Peyer's patch (tissue), 4 donors: ENCODE data around the gene GDF3. TPM values are rescaled to one million over a fixed set of nuclear protein-coding genes. Genes with fewer than 3 reads are reported as not detected.

Experiments used
- DNase-seq, 3 donors: peaks; one replicate each; pipeline ENCODE4 v3.0.0-alpha.2; 2017 to 2019
- H3K27ac ChIP-seq, 4 donors: fragments of 200-600 bp; sonication (generic); one replicate each; pipeline ENCODE4 v1.5.1; 2016 to 2019
- H3K27me3 ChIP-seq, 2 donors: fragments of 200-600 bp; sonication (generic); one replicate each; pipeline ENCODE4 v1.5.1; 2019
- H3K36me3 ChIP-seq, 3 donors: fragments of 200-600 bp; sonication (generic); one replicate each; pipeline ENCODE4 v1.5.1; 2016 to 2019
- H3K4me1 ChIP-seq, 4 donors: fragments of 200-600 bp; sonication (generic); one replicate each; pipeline ENCODE4 v1.5.1; 2016 to 2019
- H3K4me3 ChIP-seq, 4 donors: fragments of 200-600 bp; sonication (generic); 1 replicate in 3 of 4; 2 replicates in 1 of 4; pipeline ENCODE4 v1.5.1; 2016 to 2019; ENCODE audit warnings: mild to moderate bottlenecking in 1 of 4
- H3K9me3 ChIP-seq, 4 donors: fragments of 200-600 bp; sonication (generic); one replicate each; pipeline ENCODE4 v1.5.1; 2016 to 2019; ENCODE audit warnings: mild to moderate bottlenecking in 1 of 4
- POLR2A ChIP-seq, 2 donors: fragments of 450-650 bp; IDR thresholded peaks; one replicate each; pipeline ENCODE4 v1.5.1; 2017; ENCODE audit warnings: antibody characterized with exemption in 2 of 2, mild to moderate bottlenecking in 2 of 2, moderate library complexity in 2 of 2
- total RNA-seq, 4 donors: library from RNA; depleted of rRNA; stranded (reverse); fragments of >200 nt; gene quantifications; one replicate each; pipeline ENCODE4 v1.1.0, GENCODE V29; 2016
- TF ChIP-seq, protein P1 (sequence below), 6 experiments: fragments of 450-650 bp in 4 of 6; fragments of 200-600 bp in 2 of 6; sonication (generic) in 1 of 6; IDR thresholded peaks; one replicate each; pipeline ENCODE4 v1.5.1; 2017 to 2019; ENCODE audit warnings: antibody characterized with exemption in 6 of 6, mild to moderate bottlenecking in 3 of 6, moderate library complexity in 1 of 6

The GDF3 gene
- total RNA-seq, 4 donors from 2014 or later = not detected

DNA sequence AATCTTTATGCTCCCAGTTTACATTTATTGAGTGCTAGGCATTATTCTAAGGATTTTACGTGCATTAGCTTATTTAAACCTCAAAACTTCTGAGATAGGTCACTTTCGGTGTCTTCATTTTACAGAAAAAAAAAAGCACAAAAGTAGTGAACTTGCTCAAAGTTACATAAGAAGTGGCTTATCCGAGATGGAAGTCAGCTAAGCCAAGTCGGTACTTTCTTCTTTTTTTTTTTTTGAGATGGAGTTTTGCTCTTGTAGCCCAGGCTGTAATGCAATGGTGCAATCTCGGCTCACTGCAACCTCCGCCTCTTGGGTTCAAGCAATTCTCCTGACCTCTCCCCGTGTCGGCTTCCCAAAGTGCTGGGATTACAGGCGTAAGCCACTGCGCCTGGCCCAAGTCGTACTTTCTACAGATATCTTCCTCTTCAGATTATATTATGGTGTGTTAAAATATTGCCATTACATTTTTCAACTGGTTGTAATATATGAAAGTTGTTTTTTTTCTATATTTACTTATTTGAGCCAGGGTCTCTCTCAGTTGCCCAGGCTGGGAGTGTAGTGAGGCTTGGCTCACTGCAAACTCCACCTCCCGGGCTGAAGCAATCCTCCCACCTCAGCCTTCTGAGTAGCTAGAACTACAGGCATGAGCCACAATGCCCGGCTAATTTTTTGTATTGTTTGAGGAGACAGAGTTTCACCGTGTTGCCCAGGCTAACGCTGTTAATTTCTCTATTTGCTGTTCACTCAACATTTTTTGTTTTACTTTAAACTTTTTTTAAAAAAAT is 24.6 kb upstream of the GDF3 start:
- H3K27me3 ChIP-seq = no peaks in the 10 kb centered on the region
- DNase-seq = no peak
- no peak overlapping the region for H3K4me3 ChIP-seq
- no peak for TF ChIP-seq POLR2A (IDR thresholded peaks at IDR 0.05)
- TF ChIP-seq, protein P1, sequence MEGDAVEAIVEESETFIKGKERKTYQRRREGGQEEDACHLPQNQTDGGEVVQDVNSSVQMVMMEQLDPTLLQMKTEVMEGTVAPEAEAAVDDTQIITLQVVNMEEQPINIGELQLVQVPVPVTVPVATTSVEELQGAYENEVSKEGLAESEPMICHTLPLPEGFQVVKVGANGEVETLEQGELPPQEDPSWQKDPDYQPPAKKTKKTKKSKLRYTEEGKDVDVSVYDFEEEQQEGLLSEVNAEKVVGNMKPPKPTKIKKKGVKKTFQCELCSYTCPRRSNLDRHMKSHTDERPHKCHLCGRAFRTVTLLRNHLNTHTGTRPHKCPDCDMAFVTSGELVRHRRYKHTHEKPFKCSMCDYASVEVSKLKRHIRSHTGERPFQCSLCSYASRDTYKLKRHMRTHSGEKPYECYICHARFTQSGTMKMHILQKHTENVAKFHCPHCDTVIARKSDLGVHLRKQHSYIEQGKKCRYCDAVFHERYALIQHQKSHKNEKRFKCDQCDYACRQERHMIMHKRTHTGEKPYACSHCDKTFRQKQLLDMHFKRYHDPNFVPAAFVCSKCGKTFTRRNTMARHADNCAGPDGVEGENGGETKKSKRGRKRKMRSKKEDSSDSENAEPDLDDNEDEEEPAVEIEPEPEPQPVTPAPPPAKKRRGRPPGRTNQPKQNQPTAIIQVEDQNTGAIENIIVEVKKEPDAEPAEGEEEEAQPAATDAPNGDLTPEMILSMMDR (IDR thresholded peaks at IDR 0.05) = no peak
- no peaks in the 10 kb centered on the region for H3K4me1 ChIP-seq
- H3K36me3 ChIP-seq = no peaks in the 10 kb centered on the region
- no peaks in the 10 kb centered on the region for H3K9me3 ChIP-seq
- H3K27ac ChIP-seq = no peak overlapping the region

DNA sequence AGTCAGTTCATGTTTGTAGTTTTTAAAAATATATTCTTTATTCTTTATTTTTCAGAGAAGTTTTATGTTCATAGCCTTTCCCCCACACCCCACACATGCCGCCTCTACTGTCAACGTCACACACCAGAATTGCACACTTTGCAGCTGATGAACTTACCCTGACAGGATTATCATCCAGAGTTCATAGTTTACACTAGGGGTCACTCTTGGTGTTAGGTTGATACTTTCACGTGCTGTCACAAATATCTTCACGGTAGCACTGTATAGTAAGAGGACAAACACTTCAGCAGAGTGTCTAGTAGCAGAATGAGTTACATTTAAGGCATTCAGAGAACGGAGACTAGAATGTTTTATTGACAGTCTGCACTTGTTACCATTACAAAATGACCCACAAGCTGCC is 20.8 kb upstream of the GDF3 start:
- no peak for DNase-seq
- H3K4me3 ChIP-seq = no peak overlapping the region
- no peaks in the 10 kb centered on the region for H3K4me1 ChIP-seq
- no peaks in the 10 kb centered on the region for H3K27me3 ChIP-seq
- TF ChIP-seq, protein P1 (IDR thresholded peaks at IDR 0.05) = peak in 3 of 6 experiments; percentile 11 to 31 (median 18)
- no peak for TF ChIP-seq POLR2A (IDR thresholded peaks at IDR 0.05)
- no peaks in the 10 kb centered on the region for H3K9me3 ChIP-seq
- H3K36me3 ChIP-seq = no peaks in the 10 kb centered on the region
- no peak overlapping the region for H3K27ac ChIP-seq

DNA sequence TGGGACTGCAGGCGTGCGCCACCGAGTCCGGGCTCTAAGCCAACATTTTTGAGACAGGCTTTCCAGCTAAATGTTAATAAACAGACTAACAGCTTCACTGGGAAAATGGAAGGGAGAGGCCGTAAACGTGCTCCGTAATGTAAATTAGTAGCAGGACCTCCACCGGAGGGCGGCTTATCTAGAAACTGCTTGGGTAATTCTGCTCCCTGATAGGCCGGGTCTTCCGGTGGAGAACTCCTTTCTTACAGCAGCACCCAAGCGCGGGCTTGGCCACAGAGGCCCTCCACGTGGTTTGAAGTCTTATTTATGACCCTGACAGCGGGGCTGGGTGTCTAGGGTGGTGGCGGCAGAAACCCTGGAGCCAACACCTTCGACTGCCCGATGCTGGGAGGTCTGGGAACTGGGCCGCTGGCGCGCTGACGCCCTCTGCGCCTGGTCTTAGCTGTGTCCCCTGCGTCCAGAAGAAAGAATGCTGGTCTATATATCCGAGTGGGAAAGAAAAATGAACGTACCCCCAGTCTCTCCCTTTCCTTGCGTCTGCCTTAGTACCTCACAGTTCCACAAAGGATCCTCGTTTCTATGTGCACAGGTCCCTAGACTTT is 17.4 kb upstream of the GDF3 start:
- H3K27me3 ChIP-seq = no peaks in the 10 kb centered on the region
- no peak overlapping the region for H3K27ac ChIP-seq
- H3K9me3 ChIP-seq = no peaks in the 10 kb centered on the region
- H3K4me3 ChIP-seq = no peak overlapping the region
- no peak for TF ChIP-seq POLR2A (IDR thresholded peaks at IDR 0.05)
- TF ChIP-seq, protein P1 (IDR thresholded peaks at IDR 0.05) = no peak
- no peak for DNase-seq
- no peaks in the 10 kb centered on the region for H3K4me1 ChIP-seq
- no peaks in the 10 kb centered on the region for H3K36me3 ChIP-seq

DNA sequence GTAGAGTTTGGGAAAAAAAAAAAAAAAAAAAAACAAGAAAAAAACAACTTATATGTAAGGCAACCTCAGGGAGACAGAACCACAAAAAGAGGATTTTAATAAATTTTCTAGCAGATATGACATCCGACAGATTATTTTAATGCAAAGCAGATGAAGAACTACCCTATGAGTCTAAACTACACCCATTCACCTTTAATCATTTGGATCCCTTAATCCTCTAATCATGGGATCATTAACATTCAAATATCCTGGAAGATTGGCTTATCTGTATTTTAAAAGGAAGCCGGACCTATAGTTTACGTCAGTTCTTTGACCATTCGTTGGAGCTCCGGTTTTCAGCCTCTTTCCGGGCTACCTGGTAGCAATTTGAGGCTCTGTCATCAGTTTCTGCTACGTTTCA is 15.6 kb upstream of the GDF3 start, which contains the start of gene DPPA3:
Gene DPPA3, plus strand, starts transcription at position 301 of the 400 bp plus-strand sequence. CDS start 138 bp downstream, outside the sequence.
- H3K36me3 ChIP-seq = no peaks in the 10 kb centered on the region
- H3K9me3 ChIP-seq = no peaks in the 10 kb centered on the region
- no peak for TF ChIP-seq POLR2A (IDR thresholded peaks at IDR 0.05)
- TF ChIP-seq, protein P1 (IDR thresholded peaks at IDR 0.05) = no peak
- no peaks in the 10 kb centered on the region for H3K27me3 ChIP-seq
- no peak for DNase-seq
- no peak within 1 kb of the TSS for H3K4me3 ChIP-seq
- H3K4me1 ChIP-seq = no peaks in the 10 kb centered on the region
- no peak within 1 kb of the TSS for H3K27ac ChIP-seq

DNA sequence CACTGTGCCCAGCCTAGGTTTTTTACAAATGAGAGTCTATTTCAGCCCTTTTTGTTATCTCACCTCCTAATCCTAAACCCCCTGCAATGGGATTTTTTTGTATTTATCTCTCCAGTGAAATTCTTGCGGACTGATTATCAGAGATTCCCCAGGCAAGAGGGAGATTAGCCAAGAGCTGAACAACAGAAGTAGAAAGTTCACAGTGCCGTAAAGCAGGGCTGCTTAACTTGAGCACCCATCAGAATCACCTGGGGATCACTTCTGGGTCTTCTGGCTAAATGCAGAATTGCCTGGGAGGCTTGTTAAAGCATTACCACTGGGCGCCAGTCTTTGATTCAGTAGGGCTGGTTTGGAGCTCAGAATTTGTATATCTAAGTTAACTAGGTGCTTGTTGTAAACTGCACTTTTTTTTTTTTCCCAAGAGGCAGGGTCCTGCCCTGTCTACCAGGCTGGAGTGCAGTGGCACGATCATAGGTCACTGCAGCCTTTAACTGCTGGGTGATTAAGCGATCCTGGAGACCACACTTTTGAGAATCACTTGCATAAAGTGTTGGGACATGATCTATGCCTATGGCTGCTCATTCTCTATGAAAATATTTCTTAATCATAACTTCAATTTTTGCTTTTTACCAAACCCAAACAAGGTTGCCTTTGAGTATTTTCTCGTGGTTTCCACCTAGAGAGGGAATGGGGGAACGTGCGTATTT is 14.5 kb upstream of the GDF3 start:
- no peak for DNase-seq
- TF ChIP-seq, protein P1 (IDR thresholded peaks at IDR 0.05) = no peak
- TF ChIP-seq POLR2A (IDR thresholded peaks at IDR 0.05) = no peak
- Histone ChIP-seq H3K36me3 (no peaks in the 10 kb centered on the region), H3K4me1 (no peaks in the 10 kb centered on the region), H3K27me3 (no peaks in the 10 kb centered on the region), H3K9me3 (no peaks in the 10 kb centered on the region), H3K27ac (no peak overlapping the region), H3K4me3 (no peak overlapping the region)
